WTC11 (cell line): ENCODE measurements around the gene EME2. TPM values are rescaled to one million over a fixed set of nuclear protein-coding genes. Genes with fewer than 3 reads are reported as not detected.

ENCODE experiments used
- ATAC-seq: fragments of 200-7000 bp; cut with Tn5 transposase; 2 replicates; pipeline ENCODE4 v1.10.0; 2021; ENCODE audit warnings: mild to moderate bottlenecking, moderate library complexity
- CTCF ChIA-PET: fragments of 300-600 bp; sonication (Branson Sonifier 250); formaldehyde crosslinking; loops from one replicate; lab custom pipeline; 2021; ENCODE audit warnings: antibody characterized with exemption; lab: Charles Lee
- POLR2A ChIA-PET: fragments of 350-600 bp; sonication (Branson Sonifier 250); formaldehyde crosslinking; loops from one replicate; lab custom pipeline; 2021; ENCODE audit warnings: antibody characterized with exemption; lab: Charles Lee
- DNase-seq: peaks from one replicate; pipeline ENCODE4 v3.0.0; 2021; ENCODE audit warnings: low spot score
- H3K27ac Mint-ChIP-seq: 2 replicates; pipeline ENCODE4 v1.8.0; 2021; ENCODE audit warnings: mixed read lengths
- H3K27me3 Mint-ChIP-seq: 2 replicates; pipeline ENCODE4 v1.8.0; 2021; ENCODE audit warnings: low read depth, mild to moderate bottlenecking, moderate library complexity, mixed read lengths
- H3K36me3 Mint-ChIP-seq: 2 replicates; pipeline ENCODE4 v1.8.0; 2021; ENCODE audit warnings: mixed read lengths
- H3K4me1 Mint-ChIP-seq: 2 replicates; pipeline ENCODE4 v1.8.0; 2022; ENCODE audit warnings: mixed read lengths
- H3K4me3 Mint-ChIP-seq: 2 replicates; pipeline ENCODE4 v1.8.0; 2021; ENCODE audit warnings: mild to moderate bottlenecking, moderate library complexity, mixed read lengths
- H3K9me3 Mint-ChIP-seq: 2 replicates; pipeline ENCODE4 v1.8.0; 2021; ENCODE audit warnings: mixed read lengths
- E2F5 ChIP-seq: sonication (generic); formaldehyde crosslinking; IDR thresholded peaks from 2 replicates; pipeline ENCODE4 v1.8.1; 2022; ENCODE audit warnings: mild to moderate bottlenecking, moderate library complexity, missing genetic modification reagents
- EMX1 ChIP-seq: fragments of 250-450 bp; sonication (Bioruptor Pico); IDR thresholded peaks from 2 replicates; pipeline ENCODE4 v1.8.0; 2021; ENCODE audit warnings: mild to moderate bottlenecking
- ETV6 ChIP-seq: sonication (generic); formaldehyde crosslinking; IDR thresholded peaks from 2 replicates; pipeline ENCODE4 v1.8.1; 2022; ENCODE audit warnings: mild to moderate bottlenecking, missing genetic modification reagents
- FOXJ3 ChIP-seq: sonication (generic); formaldehyde crosslinking; IDR thresholded peaks from 2 replicates; pipeline ENCODE4 v1.9.0; 2021; ENCODE audit warnings: missing genetic modification reagents, mild to moderate bottlenecking, borderline replicate concordance
- MLX ChIP-seq: sonication (generic); formaldehyde crosslinking; IDR thresholded peaks from 2 replicates; pipeline ENCODE4 v1.8.1; 2023; ENCODE audit warnings: mild to moderate bottlenecking, missing genetic modification reagents, moderate library complexity
- NR3C1 ChIP-seq: sonication (generic); formaldehyde crosslinking; conservative IDR thresholded peaks from 2 replicates; pipeline ENCODE4 v1.8.1; 2023; ENCODE audit warnings: low read depth, mild to moderate bottlenecking, missing genetic modification reagents
- RELA ChIP-seq: sonication (generic); formaldehyde crosslinking; IDR thresholded peaks from 2 replicates; pipeline ENCODE4 v1.8.1; 2022; ENCODE audit warnings: missing genetic modification reagents, mild to moderate bottlenecking, borderline replicate concordance
- RORB ChIP-seq: fragments of 250-450 bp; sonication (Bioruptor Pico); IDR thresholded peaks from 2 replicates; pipeline ENCODE4 v1.9.0; 2021; ENCODE audit warnings: mild to moderate bottlenecking
- TEAD1 ChIP-seq: sonication (generic); formaldehyde crosslinking; IDR thresholded peaks from 2 replicates; pipeline ENCODE4 v1.8.0; 2022; ENCODE audit warnings: mild to moderate bottlenecking, missing genetic modification reagents
- USF1 ChIP-seq: sonication (generic); formaldehyde crosslinking; IDR thresholded peaks from 2 replicates; pipeline ENCODE4 v1.8.0; 2022; ENCODE audit warnings: mild to moderate bottlenecking, missing genetic modification reagents
- ZNF121 ChIP-seq: sonication (generic); formaldehyde crosslinking; IDR thresholded peaks from 2 replicates; pipeline ENCODE4 v1.8.0; 2023; ENCODE audit warnings: missing genetic modification reagents
- ZNF138 ChIP-seq: sonication (generic); formaldehyde crosslinking; conservative IDR thresholded peaks from 2 replicates; pipeline ENCODE4 v1.8.1; 2022; ENCODE audit warnings: mild to moderate bottlenecking, moderate library complexity, missing genetic modification reagents
- ZNF423 ChIP-seq: fragments of 250-450 bp; sonication (Bioruptor Pico); IDR thresholded peaks from 2 replicates; pipeline ENCODE4 v2.1.2; 2022; ENCODE audit warnings: mild to moderate bottlenecking, moderate library complexity
- ZNF532 ChIP-seq: fragments of 250-450 bp; sonication (Bioruptor Pico); IDR thresholded peaks from 2 replicates; pipeline ENCODE4 v1.9.0; 2021; ENCODE audit warnings: mild to moderate bottlenecking, borderline replicate concordance
- total RNA-seq: library from RNA; stranded (reverse); gene quantifications from 3 replicates; pipeline ENCODE4 v1.2.3, GENCODE V29; 2021
- TF ChIP-seq, protein P1 (sequence below): fragments of 200-600 bp; IDR thresholded peaks from 2 replicates; pipeline ENCODE4 v1.8.0; 2022; ENCODE audit warnings: antibody characterized with exemption
- TF ChIP-seq, protein P2 (sequence below): fragments of 250-450 bp; sonication (Bioruptor Pico); IDR thresholded peaks from 2 replicates; pipeline ENCODE4 v1.8.0; 2021; ENCODE audit warnings: mild to moderate bottlenecking
- TF ChIP-seq, protein P3 (sequence below): sonication (generic); formaldehyde crosslinking; IDR thresholded peaks from 2 replicates; pipeline ENCODE4 v1.8.1; 2022; ENCODE audit warnings: low read depth, mild to moderate bottlenecking, moderate library complexity, missing genetic modification reagents, borderline replicate concordance
- TF ChIP-seq, protein P4 (sequence below): fragments of 250-450 bp; sonication (Bioruptor Pico); IDR thresholded peaks from 2 replicates; pipeline ENCODE4 v1.9.0; 2021; ENCODE audit warnings: mild to moderate bottlenecking
- TF ChIP-seq, protein P5 (sequence below): sonication (generic); formaldehyde crosslinking; IDR thresholded peaks from 2 replicates; pipeline ENCODE4 v1.8.1; 2023; ENCODE audit warnings: mild to moderate bottlenecking, missing genetic modification reagents, borderline replicate concordance

Gene EME2
- total RNA-seq, 1 experiment from 2014 or later: 23.2 TPM

GRCh38 chr16:1734816-1735215, 37.8 kb upstream of the EME2 start:
- CTCF ChIA-PET: no interaction called here
- H3K4me1 Mint-ChIP-seq: no peaks in the 10 kb centered on the region
- peaks cover 4% of the 10 kb centered on the region for H3K36me3 Mint-ChIP-seq
- no peak overlapping the region for H3K4me3 Mint-ChIP-seq
- TF ChIP-seq, protein P1, sequence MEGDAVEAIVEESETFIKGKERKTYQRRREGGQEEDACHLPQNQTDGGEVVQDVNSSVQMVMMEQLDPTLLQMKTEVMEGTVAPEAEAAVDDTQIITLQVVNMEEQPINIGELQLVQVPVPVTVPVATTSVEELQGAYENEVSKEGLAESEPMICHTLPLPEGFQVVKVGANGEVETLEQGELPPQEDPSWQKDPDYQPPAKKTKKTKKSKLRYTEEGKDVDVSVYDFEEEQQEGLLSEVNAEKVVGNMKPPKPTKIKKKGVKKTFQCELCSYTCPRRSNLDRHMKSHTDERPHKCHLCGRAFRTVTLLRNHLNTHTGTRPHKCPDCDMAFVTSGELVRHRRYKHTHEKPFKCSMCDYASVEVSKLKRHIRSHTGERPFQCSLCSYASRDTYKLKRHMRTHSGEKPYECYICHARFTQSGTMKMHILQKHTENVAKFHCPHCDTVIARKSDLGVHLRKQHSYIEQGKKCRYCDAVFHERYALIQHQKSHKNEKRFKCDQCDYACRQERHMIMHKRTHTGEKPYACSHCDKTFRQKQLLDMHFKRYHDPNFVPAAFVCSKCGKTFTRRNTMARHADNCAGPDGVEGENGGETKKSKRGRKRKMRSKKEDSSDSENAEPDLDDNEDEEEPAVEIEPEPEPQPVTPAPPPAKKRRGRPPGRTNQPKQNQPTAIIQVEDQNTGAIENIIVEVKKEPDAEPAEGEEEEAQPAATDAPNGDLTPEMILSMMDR: no peak
- TF ChIP-seq TEAD1 (CRISPR knock-in tag) (no peak), ZNF423 (CRISPR knock-in tag) (no peak), USF1 (CRISPR knock-in tag) (no peak), ZNF532 (CRISPR knock-in tag) (no peak), NR3C1 (no peak), MLX (CRISPR knock-in tag) (no peak), EMX1 (no peak), RELA (CRISPR knock-in tag) (no peak), FOXJ3 (CRISPR knock-in tag) (no peak), ETV6 (CRISPR knock-in tag) (no peak)
- TF ChIP-seq, all 79 proteins: peak for 0
- POLR2A ChIA-PET: no interaction called here
- H3K27ac Mint-ChIP-seq: no peak overlapping the region
- ATAC-seq (no peak), DNase-seq (no peak)
- no peaks in the 10 kb centered on the region; the same call in 1 of the 2 replicates for H3K27me3 Mint-ChIP-seq
- H3K9me3 Mint-ChIP-seq: no peaks in the 10 kb centered on the region

DNA sequence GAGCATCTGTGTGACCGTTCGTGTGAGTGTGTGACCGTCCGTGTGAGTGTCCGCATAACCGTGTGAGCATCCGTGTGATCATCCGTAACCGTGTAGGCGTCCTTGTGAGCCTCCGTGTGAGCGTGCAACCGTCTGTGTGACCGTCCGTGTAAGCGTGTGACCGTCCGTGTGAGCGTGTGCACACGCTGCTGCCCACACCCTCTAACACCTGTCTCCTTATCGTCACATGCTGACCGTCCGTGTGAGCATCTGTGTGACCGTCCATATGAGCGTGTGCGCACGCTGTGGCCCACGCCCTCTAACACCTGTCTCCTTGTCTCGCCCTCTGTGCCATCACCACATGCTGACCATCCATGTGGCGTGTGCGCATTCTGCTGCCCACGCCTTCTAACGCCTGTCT, 32.4 kb upstream of the EME2 start:
- ChIA-PET CTCF (no interaction called here), POLR2A (no interaction called here)
- H3K27me3 Mint-ChIP-seq: no peaks in the 10 kb centered on the region
- H3K4me3 Mint-ChIP-seq: no peak overlapping the region
- H3K36me3 Mint-ChIP-seq: no peaks in the 10 kb centered on the region
- no peak for ATAC-seq
- DNase-seq: no peak
- no peak overlapping the region for H3K27ac Mint-ChIP-seq
- no peaks in the 10 kb centered on the region for H3K9me3 Mint-ChIP-seq
- H3K4me1 Mint-ChIP-seq: no peaks in the 10 kb centered on the region
- TF ChIP-seq, protein P2, sequence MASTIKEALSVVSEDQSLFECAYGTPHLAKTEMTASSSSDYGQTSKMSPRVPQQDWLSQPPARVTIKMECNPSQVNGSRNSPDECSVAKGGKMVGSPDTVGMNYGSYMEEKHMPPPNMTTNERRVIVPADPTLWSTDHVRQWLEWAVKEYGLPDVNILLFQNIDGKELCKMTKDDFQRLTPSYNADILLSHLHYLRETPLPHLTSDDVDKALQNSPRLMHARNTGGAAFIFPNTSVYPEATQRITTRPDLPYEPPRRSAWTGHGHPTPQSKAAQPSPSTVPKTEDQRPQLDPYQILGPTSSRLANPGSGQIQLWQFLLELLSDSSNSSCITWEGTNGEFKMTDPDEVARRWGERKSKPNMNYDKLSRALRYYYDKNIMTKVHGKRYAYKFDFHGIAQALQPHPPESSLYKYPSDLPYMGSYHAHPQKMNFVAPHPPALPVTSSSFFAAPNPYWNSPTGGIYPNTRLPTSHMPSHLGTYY (CRISPR knock-in tag): no peak
- no peak for TF ChIP-seq ZNF121 (CRISPR knock-in tag)
- TF ChIP-seq, protein P3, sequence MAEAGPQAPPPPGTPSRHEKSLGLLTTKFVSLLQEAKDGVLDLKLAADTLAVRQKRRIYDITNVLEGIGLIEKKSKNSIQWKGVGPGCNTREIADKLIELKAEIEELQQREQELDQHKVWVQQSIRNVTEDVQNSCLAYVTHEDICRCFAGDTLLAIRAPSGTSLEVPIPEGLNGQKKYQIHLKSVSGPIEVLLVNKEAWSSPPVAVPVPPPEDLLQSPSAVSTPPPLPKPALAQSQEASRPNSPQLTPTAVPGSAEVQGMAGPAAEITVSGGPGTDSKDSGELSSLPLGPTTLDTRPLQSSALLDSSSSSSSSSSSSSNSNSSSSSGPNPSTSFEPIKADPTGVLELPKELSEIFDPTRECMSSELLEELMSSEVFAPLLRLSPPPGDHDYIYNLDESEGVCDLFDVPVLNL: no peak
- TF ChIP-seq RORB (CRISPR knock-in tag): no peak
- no peak for TF ChIP-seq E2F5 (CRISPR knock-in tag)
- TF ChIP-seq ZNF138: no peak
- TF ChIP-seq, protein P4, sequence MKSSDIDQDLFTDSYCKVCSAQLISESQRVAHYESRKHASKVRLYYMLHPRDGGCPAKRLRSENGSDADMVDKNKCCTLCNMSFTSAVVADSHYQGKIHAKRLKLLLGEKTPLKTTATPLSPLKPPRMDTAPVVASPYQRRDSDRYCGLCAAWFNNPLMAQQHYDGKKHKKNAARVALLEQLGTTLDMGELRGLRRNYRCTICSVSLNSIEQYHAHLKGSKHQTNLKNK (CRISPR knock-in tag): no peak
- TF ChIP-seq FOXJ3 (CRISPR knock-in tag): no peak
- TF ChIP-seq, protein P5, sequence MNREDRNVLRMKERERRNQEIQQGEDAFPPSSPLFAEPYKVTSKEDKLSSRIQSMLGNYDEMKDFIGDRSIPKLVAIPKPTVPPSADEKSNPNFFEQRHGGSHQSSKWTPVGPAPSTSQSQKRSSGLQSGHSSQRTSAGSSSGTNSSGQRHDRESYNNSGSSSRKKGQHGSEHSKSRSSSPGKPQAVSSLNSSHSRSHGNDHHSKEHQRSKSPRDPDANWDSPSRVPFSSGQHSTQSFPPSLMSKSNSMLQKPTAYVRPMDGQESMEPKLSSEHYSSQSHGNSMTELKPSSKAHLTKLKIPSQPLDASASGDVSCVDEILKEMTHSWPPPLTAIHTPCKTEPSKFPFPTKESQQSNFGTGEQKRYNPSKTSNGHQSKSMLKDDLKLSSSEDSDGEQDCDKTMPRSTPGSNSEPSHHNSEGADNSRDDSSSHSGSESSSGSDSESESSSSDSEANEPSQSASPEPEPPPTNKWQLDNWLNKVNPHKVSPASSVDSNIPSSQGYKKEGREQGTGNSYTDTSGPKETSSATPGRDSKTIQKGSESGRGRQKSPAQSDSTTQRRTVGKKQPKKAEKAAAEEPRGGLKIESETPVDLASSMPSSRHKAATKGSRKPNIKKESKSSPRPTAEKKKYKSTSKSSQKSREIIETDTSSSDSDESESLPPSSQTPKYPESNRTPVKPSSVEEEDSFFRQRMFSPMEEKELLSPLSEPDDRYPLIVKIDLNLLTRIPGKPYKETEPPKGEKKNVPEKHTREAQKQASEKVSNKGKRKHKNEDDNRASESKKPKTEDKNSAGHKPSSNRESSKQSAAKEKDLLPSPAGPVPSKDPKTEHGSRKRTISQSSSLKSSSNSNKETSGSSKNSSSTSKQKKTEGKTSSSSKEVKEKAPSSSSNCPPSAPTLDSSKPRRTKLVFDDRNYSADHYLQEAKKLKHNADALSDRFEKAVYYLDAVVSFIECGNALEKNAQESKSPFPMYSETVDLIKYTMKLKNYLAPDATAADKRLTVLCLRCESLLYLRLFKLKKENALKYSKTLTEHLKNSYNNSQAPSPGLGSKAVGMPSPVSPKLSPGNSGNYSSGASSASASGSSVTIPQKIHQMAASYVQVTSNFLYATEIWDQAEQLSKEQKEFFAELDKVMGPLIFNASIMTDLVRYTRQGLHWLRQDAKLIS (CRISPR knock-in tag): no peak
